BJ (cell line): ENCODE measurements around the gene MED7. TPM values are rescaled to one million over a fixed set of nuclear protein-coding genes. Genes with fewer than 3 reads are reported as not detected.
"Not testable (repeated sequence)": the region's sequence is repeated elsewhere in the genome, so short reads cannot be mapped to it uniquely, and the experiment has no call there.

Experiments
- CTCF ChIA-PET: fragments of 350-600 bp; formaldehyde crosslinking; extraction: SDS; loops from one replicate; lab custom pipeline; 2021; ENCODE audit warnings: antibody characterized with exemption, inconsistent platforms; lab: Yijun Ruan, JAX
- POLR2A ChIA-PET: fragments of 300-600 bp; sonication (Branson Sonifier 250); formaldehyde crosslinking; extraction: SDS; loops from one replicate; lab custom pipeline; 2021; ENCODE audit warnings: antibody characterized with exemption; lab: Charles Lee
- DNase-seq: peaks from one replicate; pipeline ENCODE4 v3.0.0-alpha.2; 2011; ENCODE audit warnings: low read depth
- H3K27me3 ChIP-seq: 2 replicates; pipeline ENCODE4 v1.6.0; 2011; ENCODE audit warnings: low read length; ENCODE audit not compliant: control insufficient read depth, insufficient read depth
- H3K36me3 ChIP-seq: 2 replicates; pipeline ENCODE4 v1.5.1; 2011; ENCODE audit warnings: low read length; ENCODE audit not compliant: control insufficient read depth, insufficient read depth
- H3K4me3 ChIP-seq: 2 replicates; pipeline ENCODE4 v1.5.1; 2011; ENCODE audit warnings: low read depth, mild to moderate bottlenecking, control low read depth, low read length
- polyA plus RNA-seq: library from polyadenylated mRNA; depleted of rRNA; stranded (reverse); fragments of >200 nt; gene quantifications from 2 replicates; pipeline ENCODE4 v1.2.3, GENCODE V29; 2011
- TF ChIP-seq, protein P1 (sequence below): IDR thresholded peaks from 2 replicates; pipeline ENCODE4 v1.5.1; 2011; ENCODE audit warnings: low read depth, mild to moderate bottlenecking, control low read depth, inconsistent platforms, low read length, moderate library complexity; ENCODE audit not compliant: insufficient read depth

Gene MED7
- polyA plus RNA-seq, 1 experiment, result 5.7 TPM

DNA sequence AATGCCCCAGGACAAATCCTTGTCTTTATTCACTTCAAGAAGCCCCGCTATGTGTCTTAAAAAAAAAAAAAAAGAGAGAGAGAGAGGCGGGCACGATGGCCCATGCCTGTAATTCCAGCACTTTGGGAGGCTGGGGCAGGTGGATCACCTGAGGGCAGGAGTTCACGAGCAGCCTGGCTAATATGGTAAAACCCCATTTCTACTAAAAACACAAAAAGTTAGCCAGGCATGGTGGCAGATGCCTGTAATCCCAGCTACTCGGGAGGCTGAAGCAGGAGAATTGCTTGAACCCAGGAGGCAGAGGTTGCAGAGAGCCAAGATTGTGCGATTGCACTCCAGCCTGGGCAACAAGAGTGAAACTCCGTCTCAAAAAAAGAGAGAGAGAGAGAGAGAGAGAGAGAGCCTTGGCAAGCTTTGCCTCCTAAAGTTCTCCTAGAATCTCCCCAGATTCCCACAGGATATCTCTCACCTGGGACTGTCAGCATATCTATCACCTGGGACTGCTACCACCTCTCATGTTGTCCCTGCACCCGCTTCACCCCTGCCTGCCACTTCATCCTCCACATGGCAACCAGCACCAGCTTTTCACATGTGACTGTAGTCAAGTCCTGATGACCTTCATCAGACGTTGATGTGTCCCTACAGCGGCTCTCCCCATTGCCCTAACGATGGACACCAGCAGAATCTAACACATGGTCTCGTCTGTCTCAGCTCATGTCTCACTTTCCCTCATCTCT is 43.8 kb upstream of the MED7 start:
- POLR2A ChIA-PET, result no interaction called here
- DNase-seq, result no peak
- Histone ChIP-seq H3K36me3 (no peaks in the 10 kb centered on the region), H3K4me3 (no peak overlapping the region), H3K27me3 (no peaks in the 10 kb centered on the region)
- CTCF ChIA-PET, result no interaction called here
- TF ChIP-seq, protein P1, sequence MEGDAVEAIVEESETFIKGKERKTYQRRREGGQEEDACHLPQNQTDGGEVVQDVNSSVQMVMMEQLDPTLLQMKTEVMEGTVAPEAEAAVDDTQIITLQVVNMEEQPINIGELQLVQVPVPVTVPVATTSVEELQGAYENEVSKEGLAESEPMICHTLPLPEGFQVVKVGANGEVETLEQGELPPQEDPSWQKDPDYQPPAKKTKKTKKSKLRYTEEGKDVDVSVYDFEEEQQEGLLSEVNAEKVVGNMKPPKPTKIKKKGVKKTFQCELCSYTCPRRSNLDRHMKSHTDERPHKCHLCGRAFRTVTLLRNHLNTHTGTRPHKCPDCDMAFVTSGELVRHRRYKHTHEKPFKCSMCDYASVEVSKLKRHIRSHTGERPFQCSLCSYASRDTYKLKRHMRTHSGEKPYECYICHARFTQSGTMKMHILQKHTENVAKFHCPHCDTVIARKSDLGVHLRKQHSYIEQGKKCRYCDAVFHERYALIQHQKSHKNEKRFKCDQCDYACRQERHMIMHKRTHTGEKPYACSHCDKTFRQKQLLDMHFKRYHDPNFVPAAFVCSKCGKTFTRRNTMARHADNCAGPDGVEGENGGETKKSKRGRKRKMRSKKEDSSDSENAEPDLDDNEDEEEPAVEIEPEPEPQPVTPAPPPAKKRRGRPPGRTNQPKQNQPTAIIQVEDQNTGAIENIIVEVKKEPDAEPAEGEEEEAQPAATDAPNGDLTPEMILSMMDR, result no peak

DNA sequence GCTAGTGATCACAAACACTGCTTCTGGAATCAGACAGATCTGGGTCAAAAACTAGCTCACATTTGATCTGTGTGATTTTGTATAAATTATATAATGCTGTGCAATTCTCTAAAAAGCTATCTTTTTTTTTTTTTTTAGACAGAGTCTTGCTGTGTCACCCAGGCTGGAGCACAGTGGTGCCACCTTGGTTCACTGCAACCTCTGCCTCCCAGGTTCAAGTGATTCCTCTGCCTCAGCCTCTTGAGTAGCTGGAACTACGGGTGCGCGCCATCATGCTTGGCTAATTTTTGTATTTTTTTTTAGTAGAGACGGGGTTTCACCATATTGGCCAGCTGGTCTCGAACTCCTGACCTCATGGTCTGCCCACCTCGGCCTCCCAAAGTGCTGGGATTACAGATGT is 42.5 kb upstream of the MED7 start:
- POLR2A ChIA-PET, result not testable (repeated sequence)

DNA sequence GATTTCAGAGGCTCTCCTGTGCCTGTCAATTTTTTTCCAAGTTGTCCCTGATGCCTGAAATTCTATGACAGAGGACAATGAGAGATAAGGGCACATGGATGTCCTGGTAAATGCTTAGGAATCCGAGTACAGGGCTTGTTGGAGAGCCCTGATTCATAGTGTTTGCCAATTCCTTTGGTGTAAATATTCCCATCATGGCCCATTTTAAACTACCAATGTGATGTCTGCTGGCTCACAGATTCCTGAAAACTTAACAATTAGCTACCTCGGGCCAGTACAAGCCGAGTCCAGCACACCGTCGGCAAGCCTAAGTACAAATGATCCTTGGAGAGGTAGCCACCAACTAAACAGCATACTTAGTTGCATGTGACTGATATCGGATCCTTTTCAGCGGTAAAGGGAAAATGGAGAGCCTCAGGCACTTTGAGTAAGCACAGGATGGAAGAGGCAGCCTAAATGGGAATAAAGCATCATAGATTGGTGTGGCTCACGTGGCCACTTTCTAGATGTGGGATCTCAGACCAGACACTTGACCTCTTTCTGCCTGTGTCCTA is 41.5 kb upstream of the MED7 start:
- Histone ChIP-seq H3K4me3 (no peak overlapping the region), H3K36me3 (no peaks in the 10 kb centered on the region), H3K27me3 (peaks cover 1% of the 10 kb centered on the region; the same call in 1 of the 2 replicates)
- DNase-seq, result no peak
- CTCF ChIA-PET, result interaction anchor here (0.6 kb wide), 1 partner anchor 360 kb away, joined by 3 read pairs; no protein-coding TSS in a partner anchor
- POLR2A ChIA-PET, result no interaction called here
- TF ChIP-seq, protein P1, result no peak

More for the DNA sequence above, 42.5 kb upstream of the MED7 start:
- H3K4me3 ChIP-seq, DNase-seq, CTCF ChIA-PET, H3K27me3 ChIP-seq, H3K36me3 ChIP-seq: not testable (repeated sequence)

DNA sequence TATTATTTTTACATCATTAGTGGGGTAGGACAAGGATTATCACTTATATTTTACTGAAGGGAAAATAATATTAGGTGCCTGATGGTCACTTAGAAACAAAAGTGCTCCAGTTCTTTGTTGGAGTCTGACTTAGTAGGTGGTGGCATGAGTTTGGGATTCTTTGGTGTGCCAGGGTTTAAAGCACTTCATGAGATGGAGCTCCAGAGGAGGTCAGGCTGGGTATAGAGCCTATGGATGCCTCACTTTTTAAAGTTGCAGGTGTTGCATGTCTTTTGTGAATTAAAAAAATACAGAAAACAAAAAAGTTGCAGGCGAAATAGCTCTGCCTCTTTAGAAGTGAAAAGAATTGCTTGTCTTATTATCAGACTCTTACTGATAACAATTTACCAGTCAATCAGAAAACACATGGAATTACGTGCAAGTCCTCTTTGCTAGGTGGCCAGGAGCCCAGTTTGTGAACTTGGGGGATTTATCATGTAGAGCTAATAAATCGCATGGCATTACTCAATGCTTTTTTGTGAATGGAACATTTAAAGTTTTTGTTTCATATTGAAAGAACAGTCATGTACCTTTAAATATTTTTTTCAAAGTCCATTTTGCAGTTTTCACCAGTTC is 39.6 kb upstream of the MED7 start:
- ChIA-PET POLR2A (no interaction called here), CTCF (no interaction called here)
- TF ChIP-seq, protein P1, result no peak

DNA sequence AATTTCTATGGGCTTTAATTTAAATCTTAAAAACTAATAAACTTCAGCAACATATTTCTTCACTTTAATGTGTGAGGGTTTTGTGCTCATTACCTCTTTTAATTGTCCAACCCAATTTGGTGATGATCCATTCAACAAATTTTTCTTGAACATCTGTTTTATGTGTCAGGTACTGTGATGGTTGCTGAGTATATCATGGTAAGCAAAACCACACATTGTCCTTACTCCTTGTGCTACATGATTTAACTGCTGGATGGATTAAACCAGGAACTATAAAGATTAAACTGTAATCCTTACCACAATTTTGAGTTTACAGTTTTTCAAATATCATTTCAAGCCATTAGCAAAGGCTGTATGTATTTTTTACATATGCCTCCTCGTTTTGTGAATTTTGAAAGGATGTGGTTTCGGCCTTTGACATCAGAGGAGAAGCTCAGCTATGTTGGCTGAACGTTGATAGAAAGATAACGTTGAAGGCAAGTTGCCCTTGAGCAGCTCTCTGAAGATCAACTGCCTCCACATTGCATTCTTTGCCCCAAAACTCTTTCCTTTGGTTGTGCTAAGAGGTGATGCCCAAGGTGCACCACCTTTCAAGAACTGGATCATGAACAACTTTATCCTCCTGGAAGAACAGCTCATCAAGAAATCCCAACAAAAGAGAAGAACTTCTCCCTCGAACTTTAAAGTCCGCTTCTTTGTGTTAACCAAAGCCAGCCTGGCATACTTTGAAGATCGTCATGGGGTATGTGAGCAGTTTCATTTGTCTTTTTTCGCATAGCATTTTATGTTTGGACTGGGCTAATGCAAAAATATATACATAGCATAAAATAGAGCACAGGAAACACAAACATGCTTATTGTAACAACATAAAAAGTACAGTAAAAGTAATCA is 38.0 kb upstream of the MED7 start, which contains the start of gene ITK:
Gene ITK, plus strand, starts transcription at position 467 of the 891 bp plus-strand sequence. Its CDS starts 138 bp downstream, at position 605.
- no peak for DNase-seq
- Histone ChIP-seq H3K36me3 (no peaks in the 10 kb centered on the region), H3K4me3 (no peak within 1 kb of the TSS), H3K27me3 (peaks cover 1% of the 10 kb centered on the region; the same call in 1 of the 2 replicates)
- TF ChIP-seq, protein P1, result no peak
- ChIA-PET CTCF (interaction anchor here (1.0 to 2.0 kb wide), 2 partner anchors 13 to 14 kb away, joined by 3 to 8 read pairs; no protein-coding TSS in a partner anchor), POLR2A (no interaction called here)

More for the DNA sequence above, 39.6 kb upstream of the MED7 start:
- Histone ChIP-seq H3K4me3 (no peak overlapping the region), H3K27me3 (peaks cover 1% of the 10 kb centered on the region; the same call in 1 of the 2 replicates), H3K36me3 (no peaks in the 10 kb centered on the region)
- no peak for DNase-seq
